Occipital lobe (tissue), 2 donors: Measurements from ENCODE around the gene KIAA1671. TPM values are rescaled to one million over a fixed set of nuclear protein-coding genes. Genes with fewer than 3 reads are reported as not detected.
A peak's percentile ranks its signal among the peaks of the same experiment; 100 is the strongest.

Experiments used
- DNase-seq: peaks from one replicate; lab custom pipeline; 2025; lab: John Stamatoyannopoulos, UW
- total RNA-seq: library from RNA; depleted of rRNA; stranded (reverse); fragments of >200 nt; gene quantifications from one replicate; pipeline ENCODE4 v1.2.3, GENCODE V29; 2014

The KIAA1671 gene
- total RNA-seq, 1 donor from 2014 or later: 5.0 TPM

GRCh38 chr22:24952837-24953383 lies 394 bp downstream of the KIAA1671 start:
- peak; percentile 50 for DNase-seq

GRCh38 chr22:24953384-24954113 lies 1.0 kb downstream of the KIAA1671 start:
- no peak for DNase-seq

- DNase-seq: no peak
Measured at GRCh38 chr22:24954114-24954463, 1.6 kb downstream of the KIAA1671 start.

- DNase-seq: no peak
Measured at GRCh38 chr22:24954856-24955255, 2.3 kb downstream of the KIAA1671 start.

- DNase-seq: no peak
Measured at GRCh38 chr22:24957043-24957442, 4.5 kb downstream of the KIAA1671 start.

- no peak for DNase-seq
Measured at GRCh38 chr22:24961217-24961844, 8.8 kb downstream of the KIAA1671 start.

- no peak for DNase-seq
Measured at GRCh38 chr22:24962094-24962493, 9.6 kb downstream of the KIAA1671 start.

GRCh38 chr22:24962835-24963234 lies 10.3 kb downstream of the KIAA1671 start:
- no peak for DNase-seq

- no peak for DNase-seq
Measured at GRCh38 chr22:24964441-24964840, 11.9 kb downstream of the KIAA1671 start.

- no peak for DNase-seq
Measured at GRCh38 chr22:24965822-24966626, 13.5 kb downstream of the KIAA1671 start.

- DNase-seq: no peak
Measured at GRCh38 chr22:24968066-24968561, 15.6 kb downstream of the KIAA1671 start.

GRCh38 chr22:24969560-24970301 lies 17.2 kb downstream of the KIAA1671 start:
- no peak for DNase-seq

- no peak for DNase-seq
Measured at GRCh38 chr22:24972369-24972768, 19.9 kb downstream of the KIAA1671 start.

GRCh38 chr22:24973872-24974271 lies 21.4 kb downstream of the KIAA1671 start:
- DNase-seq: no peak

- no peak for DNase-seq
Measured at GRCh38 chr22:24975125-24975640, 22.7 kb downstream of the KIAA1671 start.

- peak; percentile 36 for DNase-seq
Measured at GRCh38 chr22:24975813-24976341, 23.4 kb downstream of the KIAA1671 start.

GRCh38 chr22:24976442-24977218 lies 24.1 kb downstream of the KIAA1671 start:
- no peak for DNase-seq

- no peak for DNase-seq
Measured at GRCh38 chr22:24977370-24978221, 25.1 kb downstream of the KIAA1671 start.

- no peak for DNase-seq
Measured at GRCh38 chr22:24978308-24978707, 25.8 kb downstream of the KIAA1671 start.
